ENCODE measurements around the gene TGFB1. TPM values are rescaled to one million over a fixed set of nuclear protein-coding genes. Genes with fewer than 3 reads are reported as not detected.
A peak's percentile ranks its signal among the peaks of the same experiment; 100 is the strongest.

The TGFB1 gene
- total and polyA plus RNA-seq, 2 of the 13 experiments (the other 11 are each of a cell fraction or from before 2014, with no cell fraction given) = 4.1 to 5.4 TPM

DNA sequence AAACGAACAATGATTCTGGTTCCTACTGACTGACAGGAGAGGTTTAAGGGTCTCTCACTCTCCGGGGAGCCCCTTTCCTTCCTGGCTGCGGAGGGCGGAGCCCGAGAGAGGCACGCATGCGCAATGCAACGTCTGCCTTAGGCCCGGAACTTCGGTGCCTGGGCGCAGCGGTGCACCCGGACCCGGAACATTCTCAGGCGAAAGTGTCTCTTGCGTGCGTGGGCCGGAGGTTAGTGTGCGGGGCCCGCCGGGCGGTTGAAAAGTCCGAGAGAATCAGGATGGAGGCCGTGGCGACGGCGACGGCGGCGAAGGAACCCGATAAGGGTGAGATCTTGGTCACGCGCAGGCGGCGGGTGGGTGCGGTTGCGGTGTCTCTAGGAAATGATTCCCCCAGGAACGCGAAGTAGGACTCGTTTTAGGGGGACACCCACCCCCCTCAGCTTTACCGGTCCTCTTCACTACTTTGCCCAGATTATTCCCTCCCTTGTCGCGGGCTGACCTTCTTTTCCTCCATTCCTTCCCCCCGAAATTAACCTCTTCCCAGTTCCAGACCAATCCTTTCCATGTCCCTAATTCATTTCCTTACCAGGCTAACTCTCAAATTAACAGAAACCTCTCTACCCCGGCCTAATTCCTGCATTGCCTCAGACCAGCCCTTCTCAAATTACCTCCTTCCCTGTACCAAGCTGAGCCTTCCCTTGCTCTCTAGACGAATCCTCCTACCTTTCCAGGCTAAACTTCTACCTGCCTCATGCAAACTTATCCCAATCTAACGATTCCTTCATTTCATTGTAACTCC lies 43.5 kb downstream of the TGFB1 start, which contains the start of gene CCDC97 (continued):
- TF ChIP-seq ZNF33A (CRISPR knock-in tag; IDR thresholded peaks at IDR 0.05; ENCODE audit: borderline replicate concordance) = 0 out of 2 replicates have a peak, but pooled peaks have one; percentile 45
- TF ChIP-seq ZNF101 (CRISPR knock-in tag; IDR thresholded peaks at IDR 0.05; ENCODE audit: borderline replicate concordance, low read depth) = no peak
- TF ChIP-seq, protein P1, sequence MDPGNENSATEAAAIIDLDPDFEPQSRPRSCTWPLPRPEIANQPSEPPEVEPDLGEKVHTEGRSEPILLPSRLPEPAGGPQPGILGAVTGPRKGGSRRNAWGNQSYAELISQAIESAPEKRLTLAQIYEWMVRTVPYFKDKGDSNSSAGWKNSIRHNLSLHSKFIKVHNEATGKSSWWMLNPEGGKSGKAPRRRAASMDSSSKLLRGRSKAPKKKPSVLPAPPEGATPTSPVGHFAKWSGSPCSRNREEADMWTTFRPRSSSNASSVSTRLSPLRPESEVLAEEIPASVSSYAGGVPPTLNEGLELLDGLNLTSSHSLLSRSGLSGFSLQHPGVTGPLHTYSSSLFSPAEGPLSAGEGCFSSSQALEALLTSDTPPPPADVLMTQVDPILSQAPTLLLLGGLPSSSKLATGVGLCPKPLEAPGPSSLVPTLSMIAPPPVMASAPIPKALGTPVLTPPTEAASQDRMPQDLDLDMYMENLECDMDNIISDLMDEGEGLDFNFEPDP (CRISPR knock-in tag; conservative IDR thresholded peaks at IDR 0.05) = no peak
- peak; percentile 77; the same call in 1 of the 2 replicates for TF ChIP-seq HDAC1 (CRISPR knock-in tag; IDR thresholded peaks at IDR 0.05)
- TF ChIP-seq ZNF891 (CRISPR knock-in tag; IDR thresholded peaks at IDR 0.05) = peak; percentile 73
- TF ChIP-seq ZNF549 (CRISPR knock-in tag; IDR thresholded peaks at IDR 0.05) = no peak
- no peak; the same call in 1 of the 2 replicates for TF ChIP-seq ZNF460 (CRISPR knock-in tag; IDR thresholded peaks at IDR 0.05; ENCODE audit: borderline replicate concordance)
- TF ChIP-seq RBAK (CRISPR knock-in tag; IDR thresholded peaks at IDR 0.05) = no peak
- peak; percentile 94 for TF ChIP-seq SIX1 (CRISPR knock-in tag; IDR thresholded peaks at IDR 0.05; ENCODE audit: borderline replicate concordance)
- TF ChIP-seq XRCC5 (optimal IDR thresholded peaks at IDR 0.05; ENCODE audit: low read length) = peak; percentile 90
- TF ChIP-seq PAWR (CRISPR knock-in tag; IDR thresholded peaks at IDR 0.05; ENCODE audit: borderline replicate concordance) = no peak; the same call in 1 of the 2 replicates
- TF ChIP-seq, protein P2, sequence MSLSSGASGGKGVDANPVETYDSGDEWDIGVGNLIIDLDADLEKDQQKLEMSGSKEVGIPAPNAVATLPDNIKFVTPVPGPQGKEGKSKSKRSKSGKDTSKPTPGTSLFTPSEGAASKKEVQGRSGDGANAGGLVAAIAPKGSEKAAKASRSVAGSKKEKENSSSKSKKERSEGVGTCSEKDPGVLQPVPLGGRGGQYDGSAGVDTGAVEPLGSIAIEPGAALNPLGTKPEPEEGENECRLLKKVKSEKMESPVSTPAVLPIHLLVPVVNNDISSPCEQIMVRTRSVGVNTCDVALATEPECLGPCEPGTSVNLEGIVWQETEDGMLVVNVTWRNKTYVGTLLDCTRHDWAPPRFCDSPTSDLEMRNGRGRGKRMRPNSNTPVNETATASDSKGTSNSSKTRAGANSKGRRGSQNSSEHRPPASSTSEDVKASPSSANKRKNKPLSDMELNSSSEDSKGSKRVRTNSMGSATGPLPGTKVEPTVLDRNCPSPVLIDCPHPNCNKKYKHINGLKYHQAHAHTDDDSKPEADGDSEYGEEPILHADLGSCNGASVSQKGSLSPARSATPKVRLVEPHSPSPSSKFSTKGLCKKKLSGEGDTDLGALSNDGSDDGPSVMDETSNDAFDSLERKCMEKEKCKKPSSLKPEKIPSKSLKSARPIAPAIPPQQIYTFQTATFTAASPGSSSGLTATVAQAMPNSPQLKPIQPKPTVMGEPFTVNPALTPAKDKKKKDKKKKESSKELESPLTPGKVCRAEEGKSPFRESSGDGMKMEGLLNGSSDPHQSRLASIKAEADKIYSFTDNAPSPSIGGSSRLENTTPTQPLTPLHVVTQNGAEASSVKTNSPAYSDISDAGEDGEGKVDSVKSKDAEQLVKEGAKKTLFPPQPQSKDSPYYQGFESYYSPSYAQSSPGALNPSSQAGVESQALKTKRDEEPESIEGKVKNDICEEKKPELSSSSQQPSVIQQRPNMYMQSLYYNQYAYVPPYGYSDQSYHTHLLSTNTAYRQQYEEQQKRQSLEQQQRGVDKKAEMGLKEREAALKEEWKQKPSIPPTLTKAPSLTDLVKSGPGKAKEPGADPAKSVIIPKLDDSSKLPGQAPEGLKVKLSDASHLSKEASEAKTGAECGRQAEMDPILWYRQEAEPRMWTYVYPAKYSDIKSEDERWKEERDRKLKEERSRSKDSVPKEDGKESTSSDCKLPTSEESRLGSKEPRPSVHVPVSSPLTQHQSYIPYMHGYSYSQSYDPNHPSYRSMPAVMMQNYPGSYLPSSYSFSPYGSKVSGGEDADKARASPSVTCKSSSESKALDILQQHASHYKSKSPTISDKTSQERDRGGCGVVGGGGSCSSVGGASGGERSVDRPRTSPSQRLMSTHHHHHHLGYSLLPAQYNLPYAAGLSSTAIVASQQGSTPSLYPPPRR (CRISPR knock-in tag; IDR thresholded peaks at IDR 0.05; ENCODE audit: borderline replicate concordance) = peak; percentile 22; the same call in 1 of the 2 replicates
- TF ChIP-seq POLR2AphosphoS5 (IDR thresholded peaks at IDR 0.05; ENCODE audit: low read depth, low read length) = peak; percentile 86
- 0 out of 2 replicates have a peak, but pooled peaks have one; percentile 42 for TF ChIP-seq TMF1 (CRISPR knock-in tag; IDR thresholded peaks at IDR 0.05; ENCODE audit: low read depth)
- TF ChIP-seq ZNF235 (CRISPR knock-in tag; IDR thresholded peaks at IDR 0.05; ENCODE audit: borderline replicate concordance) = no peak
- TF ChIP-seq GZF1 (CRISPR knock-in tag; IDR thresholded peaks at IDR 0.05) = 0 out of 2 replicates have a peak, but pooled peaks have one; percentile 59
- TF ChIP-seq SIN3B (IDR thresholded peaks at IDR 0.05; ENCODE audit: low read length) = peak; percentile 72
- TF ChIP-seq ZFP36 (IDR thresholded peaks at IDR 0.05; ENCODE audit: borderline replicate concordance, low read depth, low read length, partially characterized antibody) = no peak
- TF ChIP-seq NRL (CRISPR knock-in tag; IDR thresholded peaks at IDR 0.05; ENCODE audit: borderline replicate concordance) = no peak
- TF ChIP-seq ARHGAP35 (CRISPR knock-in tag; IDR thresholded peaks at IDR 0.05; ENCODE audit: borderline replicate concordance) = no peak; the same call in 1 of the 2 replicates
- no peak for TF ChIP-seq MTF1 (CRISPR knock-in tag; IDR thresholded peaks at IDR 0.05)
- TF ChIP-seq, protein P3, sequence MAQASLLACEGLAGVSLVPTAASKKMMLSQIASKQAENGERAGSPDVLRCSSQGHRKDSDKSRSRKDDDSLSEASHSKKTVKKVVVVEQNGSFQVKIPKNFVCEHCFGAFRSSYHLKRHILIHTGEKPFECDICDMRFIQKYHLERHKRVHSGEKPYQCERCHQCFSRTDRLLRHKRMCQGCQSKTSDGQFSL (CRISPR knock-in tag; IDR thresholded peaks at IDR 0.05) = peak; percentile 86
- peak; percentile 64; the same call in 1 of the 2 replicates for TF ChIP-seq ZSCAN25 (CRISPR knock-in tag; IDR thresholded peaks at IDR 0.05)

All from HepG2 (cell line).